A549 (cell line): ENCODE measurements around the gene DIAPH1.

Experiments
- CTCF ChIP-seq: fragments of >200 bp; sonication (Bioruptor Twin); formaldehyde crosslinking; IDR thresholded peaks from 3 replicates; pipeline ENCODE4 v1.5.1; 2016
- EP300 ChIP-seq, 2 experiments: fragments of >200 bp; sonication (Bioruptor Twin); formaldehyde crosslinking; IDR thresholded peaks; 2 replicates in 1 of 2; 3 replicates in 1 of 2; pipeline ENCODE4 v1.6.1; 2016 to 2017
- KDM1A ChIP-seq: fragments of 200-600 bp; sonication (generic); IDR thresholded peaks from 2 replicates; pipeline ENCODE4 v1.6.1; 2016; ENCODE audit warnings: low read depth, mild to moderate bottlenecking
- MYC ChIP-seq: IDR thresholded peaks from 2 replicates; pipeline ENCODE4 v1.6.1; 2012; ENCODE audit warnings: mild to moderate bottlenecking, inconsistent platforms, low read length, improper control_type of control experiment, borderline replicate concordance
- POLR2A ChIP-seq: IDR thresholded peaks from 2 replicates; pipeline ENCODE4 v1.6.1; 2012; ENCODE audit warnings: mild to moderate bottlenecking, low read length
- SMC3 ChIP-seq: fragments of >200 bp; sonication (Bioruptor Twin); formaldehyde crosslinking; IDR thresholded peaks from 3 replicates; pipeline ENCODE4 v1.6.1; 2018; ENCODE audit warnings: inconsistent platforms
- ZSCAN20 ChIP-seq: fragments of 250-450 bp; sonication (Bioruptor Pico); IDR thresholded peaks from 2 replicates; pipeline ENCODE4 v1.8.0; 2022; ENCODE audit warnings: mild to moderate bottlenecking, moderate library complexity

GRCh38 chr5:141655020-141655419, 36.2 kb upstream of the DIAPH1 start:
- TF ChIP-seq MYC (no peak), CTCF (no peak), POLR2A (no peak), ZSCAN20 (CRISPR knock-in tag) (no peak), SMC3 (no peak), KDM1A (no peak), EP300 (IDR thresholded peaks at IDR 0.05) (no peak)
